Sigmoid colon (tissue), 7 donors: ENCODE results near the gene GLIPR1L2. TPM values are rescaled to one million over a fixed set of nuclear protein-coding genes. Genes with fewer than 3 reads are reported as not detected.
A peak's percentile ranks its signal among the peaks of the same experiment; 100 is the strongest.
"Not testable (repeated sequence)": the region's sequence is repeated elsewhere in the genome, so short reads cannot be mapped to it uniquely, and the experiment has no call there.

Source experiments
- DNase-seq: peaks from one replicate; pipeline ENCODE4 v3.0.0-alpha.2; 2019
- H3K27ac ChIP-seq, 4 donors: fragments of 200-600 bp; sonication (generic); one replicate each; pipeline ENCODE4 v1.5.1; 2016 to 2019; ENCODE audit warnings: mild to moderate bottlenecking in 1 of 4
- H3K27me3 ChIP-seq, 3 donors: fragments of 200-600 bp; sonication (generic); one replicate each; pipeline ENCODE4 v1.5.1; 2019; ENCODE audit warnings: mild to moderate bottlenecking in 1 of 3
- H3K36me3 ChIP-seq, 4 donors: fragments of 200-600 bp; sonication (generic); one replicate each; pipeline ENCODE4 v1.5.1; 2016 to 2019
- H3K4me1 ChIP-seq, 4 donors: fragments of 200-600 bp; sonication (generic); one replicate each; pipeline ENCODE4 v1.5.1; 2017 to 2019
- H3K4me3 ChIP-seq, 4 donors: fragments of 200-600 bp; sonication (generic); one replicate each; pipeline ENCODE4 v1.5.1; 2017 to 2019; ENCODE audit warnings: mild to moderate bottlenecking in 2 of 4, moderate library complexity in 1 of 4
- H3K9me3 ChIP-seq, 4 donors: fragments of 200-600 bp in 3 of 4; sonication (generic) in 3 of 4; one replicate each; pipeline versions ENCODE4 v1.5.1 to v1.6.1; 2013 to 2019
- CTCF ChIP-seq, 4 experiments: fragments of 450-650 bp in 3 of 4; fragments of 200-600 bp in 1 of 4; IDR thresholded peaks; one replicate each; pipeline ENCODE4 v1.5.1; 2016 to 2019; ENCODE audit warnings: antibody characterized with exemption in 4 of 4, mild to moderate bottlenecking in 3 of 4, moderate library complexity in 2 of 4
- EP300 ChIP-seq, 4 donors: sonication (generic); formaldehyde crosslinking; IDR thresholded peaks; one replicate each; pipeline ENCODE4 v1.6.1; 2017; ENCODE audit warnings: antibody characterized with exemption in 4 of 4
- POLR2A ChIP-seq, 2 donors: fragments of 450-650 bp; IDR thresholded peaks; one replicate each; pipeline ENCODE4 v1.6.1; 2016; ENCODE audit warnings: antibody characterized with exemption in 2 of 2, mild to moderate bottlenecking in 2 of 2, moderate library complexity in 2 of 2
- POLR2AphosphoS5 ChIP-seq, 4 donors: sonication (generic); formaldehyde crosslinking; IDR thresholded peaks; one replicate each; pipeline ENCODE4 v1.6.1; 2017; ENCODE audit warnings: antibody characterized with exemption in 4 of 4
- WGBS, 2 donors: extraction: QIAGEN DNeasy Blood & Tissue Kit; methylation state at CpG; one replicate each; pipeline ENCODE4 v1.1.7; 2013; 5-methylcytosine and 5-hydroxymethylcytosine counted together
- intact Hi-C: fragments of 100-400 bp; cut with DNase I; formaldehyde crosslinking; loops from one replicate; pipeline ENCODE4 v1.15.1; 2023
- polyA plus RNA-seq, 3 donors: library from polyadenylated mRNA; stranded (reverse); fragments of 200-250 nt; gene quantifications; one replicate each; pipeline ENCODE4 v1.2.3, GENCODE V29; 2013
- total RNA-seq, 4 donors: library from RNA; depleted of rRNA; stranded (reverse); fragments of >200 nt; gene quantifications; one replicate each; pipeline ENCODE4 v1.1.0, GENCODE V29; 2016
- donor health status: healthy with polysubstance abuse.
- donor health status: Bipolar disorder and iron deficiency.
- donor health status: healthy.

The GLIPR1L2 gene
- total RNA-seq (1 to 10 TPM in 3 of 4 donors, not detected in 1; 1.1 to 3.0 (median 1.1) TPM), polyA plus RNA-seq (under 1 TPM in 1 of 3 donors, not detected in 2; 0.47 TPM)

- Histone ChIP-seq H3K27ac (peak within 1 kb of the TSS; percentile 86 to 92 (median 88)), H3K27me3 (no peaks in the 10 kb centered on the region), H3K9me3 (no peaks in the 10 kb centered on the region), H3K36me3 (no peaks in the 10 kb centered on the region), H3K4me1 (peaks cover 0 to 29% (median 19%) of the 10 kb centered on the region in 4 donors), H3K4me3 (peak within 1 kb of the TSS; percentile 38 to 63 (median 58))
- TF ChIP-seq POLR2A (IDR thresholded peaks at IDR 0.05) = peak; percentile 39 to 63
- no peak for TF ChIP-seq EP300 (IDR thresholded peaks at IDR 0.05)
- peak; percentile 88 to 92 (median 91) for TF ChIP-seq POLR2AphosphoS5 (IDR thresholded peaks at IDR 0.05)
- peak; percentile 63 to 79 (median 72) for TF ChIP-seq CTCF (IDR thresholded peaks at IDR 0.05)
- DNase-seq = peak; percentile 98
- WGBS, 2 donors = 3 to 5% methylated on average over 36 of the region's 36 CpGs
- intact Hi-C loops = loop anchor here (1.0 to 5.0 kb wide), 5 partner anchors 59 to 696 kb away; partner anchors contain the start of genes CAPS2, GLIPR1, GLIPR1L1 and KRR1
These were observed at the start of gene GLIPR1L2 for GRCh38 chr12:75390899-75391538. Gene GLIPR1L2 (plus strand): TSS chr12:75391089. CDS start chr12:75391117, 28 bp downstream.

- H3K9me3 ChIP-seq = no peaks in the 10 kb centered on the region
- no peaks in the 10 kb centered on the region for H3K4me1 ChIP-seq
- H3K27ac ChIP-seq = no peak overlapping the region
- no peaks in the 10 kb centered on the region for H3K27me3 ChIP-seq
- intact Hi-C loops = no loop called here
- H3K36me3 ChIP-seq = no peaks in the 10 kb centered on the region
- no peak overlapping the region for H3K4me3 ChIP-seq
- DNase-seq = no peak
- 91 to 93% methylated on average over 5 of the region's 5 CpGs for WGBS, 2 donors
- no peak for TF ChIP-seq POLR2A (IDR thresholded peaks at IDR 0.05)
- no peak for TF ChIP-seq CTCF (IDR thresholded peaks at IDR 0.05)
- no peak for TF ChIP-seq POLR2AphosphoS5 (IDR thresholded peaks at IDR 0.05)
- TF ChIP-seq EP300 (IDR thresholded peaks at IDR 0.05) = no peak
These were observed 49.0 kb upstream of the GLIPR1L2 start for GRCh38 chr12:75341873-75342272.

- Histone ChIP-seq H3K4me1 (no peaks in the 10 kb centered on the region), H3K4me3 (no peak overlapping the region), H3K27ac (no peak overlapping the region), H3K36me3 (no peaks in the 10 kb centered on the region), H3K9me3 (no peaks in the 10 kb centered on the region), H3K27me3 (no peaks in the 10 kb centered on the region)
- intact Hi-C loops = no loop called here
- TF ChIP-seq POLR2A (IDR thresholded peaks at IDR 0.05) (no peak), POLR2AphosphoS5 (IDR thresholded peaks at IDR 0.05) (no peak), EP300 (IDR thresholded peaks at IDR 0.05) (no peak), CTCF (IDR thresholded peaks at IDR 0.05) (no peak)
- 67 to 83% methylated on average over 2 of the region's 2 CpGs for WGBS, 2 donors
- no peak for DNase-seq
These were observed 45.4 kb upstream of the GLIPR1L2 start for GRCh38 chr12:75345531-75345930.

GRCh38 chr12:75346215-75346614, 44.7 kb upstream of the GLIPR1L2 start:
- H3K27ac ChIP-seq, H3K36me3 ChIP-seq, DNase-seq, intact Hi-C loops, H3K9me3 ChIP-seq, H3K4me3 ChIP-seq, H3K4me1 ChIP-seq, H3K27me3 ChIP-seq: not testable (repeated sequence)
- 88 to 91% methylated on average over 6 of the region's 6 CpGs for WGBS, 2 donors

- intact Hi-C loops = no loop called here
- no peaks in the 10 kb centered on the region for H3K36me3 ChIP-seq
- WGBS, 2 donors = 90 to 93% methylated on average over 4 of the region's 4 CpGs
- H3K9me3 ChIP-seq = no peaks in the 10 kb centered on the region
- no peaks in the 10 kb centered on the region for H3K27me3 ChIP-seq
- no peak for DNase-seq
- TF ChIP-seq POLR2AphosphoS5 (IDR thresholded peaks at IDR 0.05) (no peak), EP300 (IDR thresholded peaks at IDR 0.05) (no peak), CTCF (IDR thresholded peaks at IDR 0.05) (no peak), POLR2A (IDR thresholded peaks at IDR 0.05) (no peak)
- H3K4me3 ChIP-seq = no peak overlapping the region
- H3K27ac ChIP-seq = no peak overlapping the region
- H3K4me1 ChIP-seq = no peaks in the 10 kb centered on the region
These were observed 40.9 kb upstream of the GLIPR1L2 start for GRCh38 chr12:75349946-75350345.
